Astrocyte of the cerebellum (primary cell): ENCODE measurements around the gene ZNF587.
"Not testable (repeated sequence)": the region's sequence is repeated elsewhere in the genome, so short reads cannot be mapped to it uniquely, and the experiment has no call there.

ENCODE experiments used
- DNase-seq: peaks from one replicate; pipeline ENCODE4 v3.0.0-alpha.2; 2011; ENCODE audit warnings: low read depth
- H3K4me3 ChIP-seq: 2 replicates; pipeline ENCODE4 v1.5.1; 2011; ENCODE audit warnings: mild to moderate bottlenecking, low read depth, low read length, moderate library complexity
- CTCF ChIP-seq: IDR thresholded peaks from 2 replicates; pipeline ENCODE4 v1.5.1; 2012; ENCODE audit warnings: low read length, low read depth, moderate library complexity, mild to moderate bottlenecking; ENCODE audit errors: missing control alignments
- in situ Hi-C: cut with HindIII; loops from 2 replicates; pipeline ENCODE4 v1.10.0; 2017; ENCODE audit warnings: low sequenced_read_pairs

ZNF587 gene

GRCh38 chr19:57812226-57812625 lies 37.4 kb upstream of the ZNF587 start:
- no peak overlapping the region for H3K4me3 ChIP-seq
- TF ChIP-seq CTCF, result no peak
- in situ Hi-C loops, result no loop called here
- DNase-seq, result no peak

- DNase-seq, in situ Hi-C loops: not testable (repeated sequence)
- peak overlapping the region; percentile 82 for H3K4me3 ChIP-seq
These were observed 36.5 kb upstream of the ZNF587 start for GRCh38 chr19:57812975-57813820.

GRCh38 chr19:57813919-57814504 lies 35.6 kb upstream of the ZNF587 start:
- no peak for DNase-seq
- H3K4me3 ChIP-seq, result peak overlapping the region; percentile 82
- TF ChIP-seq CTCF, result no peak
- in situ Hi-C loops, result no loop called here

GRCh38 chr19:57814505-57815246 lies 35.0 kb upstream of the ZNF587 start, which contains the start of gene ZNF552:
ZNF552 (minus strand) TSS chr19:57814913; CDS start chr19:57814743, 170 bp downstream.
- TF ChIP-seq CTCF, result no peak
- in situ Hi-C loops, result no loop called here
- DNase-seq, result peak; percentile 83
- H3K4me3 ChIP-seq, result peak within 1 kb of the TSS; percentile 82

GRCh38 chr19:57815247-57816075 lies 34.2 kb upstream of the ZNF587 start:
- in situ Hi-C loops, result no loop called here
- DNase-seq, result no peak
- H3K4me3 ChIP-seq, result peak overlapping the region; percentile 82
- TF ChIP-seq CTCF, result no peak

- DNase-seq, result no peak
- in situ Hi-C loops, result no loop called here
- TF ChIP-seq CTCF, result no peak
These were observed 33.0 kb upstream of the ZNF587 start for GRCh38 chr19:57816652-57817051.

More at GRCh38 chr19:57816652-57817051, 33.0 kb upstream of the ZNF587 start:
- H3K4me3 ChIP-seq, result no peak overlapping the region
